CD1c-positive myeloid dendritic cell (primary cell): Measurements from ENCODE around the gene RGS2.

Source experiments
- DNase-seq: peaks from one replicate; pipeline ENCODE4 v3.0.0-alpha.2; 2016; ENCODE audit errors: extremely low spot score

The RGS2 gene

DNA sequence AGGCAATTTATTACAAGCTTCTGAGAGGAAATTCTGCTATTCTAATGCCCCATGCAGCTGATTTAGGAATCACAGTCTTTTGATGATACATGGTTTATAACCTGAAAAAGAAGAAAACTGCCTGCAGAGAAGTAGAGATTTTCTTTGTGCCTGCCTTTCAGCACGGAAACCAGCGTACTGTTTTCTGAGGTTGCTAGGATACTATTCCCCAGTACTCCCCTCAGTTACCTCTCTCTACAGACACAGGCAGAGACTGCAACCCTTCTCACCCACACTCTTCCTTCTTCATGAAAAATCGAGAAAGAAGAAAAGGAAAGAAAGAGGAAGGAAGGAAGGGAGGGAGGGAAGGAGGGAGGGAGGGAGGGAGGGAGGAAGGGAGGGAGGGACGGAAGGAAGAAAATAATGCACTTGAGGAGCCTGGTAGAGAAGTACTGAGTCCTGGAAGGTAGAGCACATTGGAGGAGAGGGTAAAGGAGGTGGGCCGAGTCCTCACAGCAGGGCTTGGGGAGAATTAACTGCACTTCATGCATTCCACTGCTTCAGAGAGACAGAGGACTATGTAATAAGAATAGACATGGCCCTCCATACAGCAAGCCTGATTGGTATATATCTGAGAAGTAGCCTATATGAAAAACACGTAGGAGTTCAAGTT, 21.9 kb downstream of the RGS2 start:
- no peak for DNase-seq

DNA sequence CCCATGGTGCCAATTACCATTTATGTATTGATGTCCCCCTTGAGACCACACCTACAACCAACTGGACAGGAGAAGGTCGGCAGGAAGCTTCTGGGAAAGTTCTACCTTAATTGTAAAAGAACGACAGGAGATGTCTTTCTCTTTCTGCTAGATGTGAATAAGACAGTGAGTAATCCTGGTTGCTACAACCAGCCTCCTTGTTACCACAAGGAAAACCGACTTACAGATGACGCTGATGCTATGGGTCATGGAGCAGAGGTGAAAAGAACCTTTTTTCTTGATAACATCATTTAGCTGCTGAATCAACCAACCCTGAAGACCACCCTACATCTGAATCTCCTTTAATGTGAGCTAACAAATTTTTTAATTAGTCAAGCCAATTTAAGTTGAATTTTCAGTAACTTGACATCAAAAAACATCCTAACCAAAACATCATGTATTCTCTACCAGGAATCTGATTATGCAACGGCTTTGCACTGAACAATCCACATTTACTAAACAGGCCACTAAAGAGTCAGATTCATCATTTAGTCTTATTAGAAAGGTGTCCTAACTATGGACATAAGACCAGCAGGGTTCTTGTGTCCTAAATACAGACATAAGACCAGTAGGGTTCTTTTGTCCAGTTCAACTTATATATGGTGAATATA, 23.0 kb downstream of the RGS2 start:
- DNase-seq, result no peak

DNA sequence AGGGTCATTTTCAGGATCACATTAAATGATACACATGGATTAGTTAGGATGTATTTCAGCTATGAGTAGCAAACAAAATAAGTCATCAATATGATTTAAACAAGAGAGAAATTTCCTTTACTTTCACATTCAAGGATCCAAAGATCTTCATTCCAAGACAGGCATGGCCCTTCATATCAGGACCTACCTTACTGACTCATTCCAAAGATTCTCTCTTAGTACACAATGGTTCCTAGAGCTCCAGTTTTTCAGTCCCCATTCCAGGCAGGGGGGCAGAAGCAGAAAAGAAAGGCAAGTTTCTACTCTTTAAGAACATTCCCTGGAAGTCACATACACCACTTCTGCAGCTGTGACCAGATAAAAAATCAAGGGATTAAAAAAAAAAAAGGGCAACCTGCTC, 23.7 kb downstream of the RGS2 start:
- no peak for DNase-seq

DNA sequence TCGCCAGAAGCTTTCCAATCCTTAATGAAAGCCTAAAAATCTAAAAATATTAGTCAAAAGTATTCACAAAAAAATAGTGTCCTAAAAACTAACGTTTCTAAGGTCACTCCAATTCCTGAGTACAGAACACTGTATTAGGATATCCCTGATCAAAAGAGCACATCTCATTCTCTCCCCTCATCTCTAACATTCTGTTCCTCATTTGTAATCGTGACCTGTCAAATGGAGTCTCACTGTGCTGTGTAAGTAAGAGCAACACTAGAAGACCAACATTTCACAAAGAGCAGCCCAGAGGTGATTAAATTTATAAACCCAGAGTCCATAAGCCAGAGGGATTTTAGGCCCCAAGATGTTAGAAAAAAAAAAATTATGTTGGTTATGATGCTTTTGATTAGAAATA, 26.3 kb downstream of the RGS2 start:
- no peak for DNase-seq

- no peak for DNase-seq
Measured at GRCh38 chr1:192839162-192840066, 30.6 kb downstream of the RGS2 start.

DNA sequence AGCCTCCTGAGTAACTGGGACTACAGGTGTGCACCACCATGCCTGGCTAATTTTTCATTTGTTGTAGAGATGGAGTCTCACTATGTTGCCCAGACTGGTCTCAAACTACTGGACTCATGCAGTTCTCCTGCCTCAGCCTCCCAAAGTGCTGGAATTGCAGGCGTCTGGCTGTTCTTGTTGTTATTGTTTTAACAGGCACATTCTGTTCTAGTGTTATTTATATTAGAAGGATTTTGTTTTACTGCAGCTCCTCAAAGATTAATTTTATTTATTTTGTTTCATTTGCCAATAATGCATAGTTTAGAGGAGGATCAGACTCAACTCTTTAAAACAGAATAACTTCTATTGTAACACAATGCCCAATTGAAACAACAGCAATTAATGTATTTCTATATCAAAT, 35.5 kb downstream of the RGS2 start:
- no peak for DNase-seq

DNA sequence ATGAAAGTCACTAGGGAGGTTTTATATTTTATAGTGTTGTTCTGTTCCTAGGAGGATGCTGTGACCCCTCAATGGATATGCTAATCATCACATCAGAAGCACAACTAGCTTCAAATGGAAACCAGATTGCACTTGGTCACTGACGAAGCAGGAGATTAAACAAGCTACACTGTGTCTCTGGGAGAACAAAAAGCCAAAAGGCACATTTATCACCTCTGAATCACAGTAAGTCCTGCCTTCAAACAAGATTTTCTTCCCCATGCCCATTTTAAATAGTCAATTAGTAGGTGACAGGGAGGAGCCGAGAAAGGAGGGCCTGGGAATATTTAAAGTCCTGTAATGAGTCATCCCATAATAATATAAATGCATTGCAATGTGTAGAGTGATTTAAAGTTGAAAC, 38.1 kb downstream of the RGS2 start:
- no peak for DNase-seq

GRCh38 chr1:192849011-192849410, 40.2 kb downstream of the RGS2 start:
- no peak for DNase-seq

DNA sequence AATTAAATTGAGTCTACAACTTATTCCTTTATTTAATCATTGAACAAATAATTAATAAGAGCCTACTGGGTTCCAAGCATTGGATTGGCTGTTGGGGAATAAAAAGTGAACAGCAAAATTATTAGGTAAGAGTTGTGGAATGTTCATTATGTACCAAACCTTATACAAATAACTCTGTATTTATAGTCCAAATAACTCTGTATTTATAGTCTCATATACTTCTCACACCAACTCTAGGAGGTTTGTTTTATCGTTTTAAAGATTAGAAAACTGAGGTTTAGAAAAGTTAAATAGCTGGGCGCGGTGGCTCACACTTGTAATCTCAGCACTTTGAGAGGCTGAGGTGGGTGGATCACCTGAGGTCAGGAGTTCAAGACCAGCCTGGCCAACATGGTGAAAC, 40.6 kb downstream of the RGS2 start:
- no peak for DNase-seq

DNA sequence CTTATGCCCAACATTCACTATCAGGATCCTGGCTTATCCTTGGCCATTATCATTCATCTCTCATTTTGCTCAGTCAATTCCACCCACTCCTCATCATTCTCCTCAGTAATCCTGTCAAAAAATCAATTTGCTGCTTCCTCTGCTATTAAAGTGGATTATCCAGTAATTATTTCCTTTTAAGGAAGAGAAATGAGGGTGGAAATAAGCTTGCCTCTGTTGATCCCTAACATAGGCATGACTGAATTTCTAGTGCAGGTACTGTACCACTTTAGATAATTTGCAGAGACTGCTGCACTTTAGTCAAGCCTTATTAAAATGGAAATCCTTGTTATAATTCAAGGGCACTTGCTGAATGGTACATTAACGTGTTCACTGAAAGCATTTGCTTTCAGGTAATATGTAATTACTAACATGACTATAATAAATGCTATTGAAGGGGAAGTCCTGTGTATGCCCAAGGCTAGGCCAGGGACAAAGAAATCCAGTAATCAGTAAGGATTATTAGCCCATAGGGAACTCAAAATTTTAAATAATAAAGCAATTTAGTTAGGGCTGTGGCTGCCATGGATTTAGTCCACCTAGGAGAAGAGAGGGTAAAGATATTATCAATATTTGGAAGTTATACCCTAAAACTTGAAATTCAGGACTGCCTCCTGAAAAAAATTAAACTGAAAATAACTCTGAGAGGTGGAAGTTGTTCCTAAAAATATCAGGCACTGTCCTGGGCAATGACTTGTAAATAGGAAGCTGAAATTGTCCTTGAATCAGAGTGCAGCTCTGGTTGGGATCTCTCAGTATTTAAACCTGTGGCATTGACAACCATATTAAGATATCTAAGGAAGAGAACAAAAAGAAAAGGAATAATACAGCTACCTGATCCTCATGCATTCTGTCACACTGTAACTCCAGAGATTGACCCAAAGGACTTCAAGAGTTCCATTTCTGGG, 43.4 kb downstream of the RGS2 start:
- no peak for DNase-seq

DNA sequence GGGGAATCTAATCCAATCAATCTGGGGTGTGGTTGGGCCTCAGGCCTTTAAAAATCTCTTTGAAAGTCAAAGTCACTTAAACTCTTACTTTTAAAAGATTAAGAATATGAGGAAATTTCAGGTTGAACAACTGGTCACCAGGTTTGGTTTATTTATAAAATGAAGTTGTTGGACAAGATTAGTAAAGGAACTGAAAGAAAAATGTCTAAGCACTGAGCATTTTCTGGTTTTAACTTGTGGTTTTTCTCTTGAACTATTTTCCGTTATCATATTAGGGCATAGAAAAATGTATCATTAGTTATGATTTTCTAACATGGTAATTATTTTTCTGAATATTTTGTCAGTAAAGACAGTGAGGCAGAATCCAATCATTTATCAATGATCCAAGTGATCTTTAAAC, 49.6 kb downstream of the RGS2 start:
- no peak for DNase-seq

GRCh38 chr1:192859808-192860207, 51.0 kb downstream of the RGS2 start:
- no peak for DNase-seq

- no peak for DNase-seq
Measured at GRCh38 chr1:192860478-192861185, 51.8 kb downstream of the RGS2 start.

GRCh38 chr1:192861860-192862259, 53.0 kb downstream of the RGS2 start:
- DNase-seq, result no peak
